Measurements from ENCODE around the gene SFMBT2.
"Not testable (repeated sequence)": the region's sequence is repeated elsewhere in the genome, so short reads cannot be mapped to it uniquely, and the experiment has no call there.

Gene SFMBT2

DNA sequence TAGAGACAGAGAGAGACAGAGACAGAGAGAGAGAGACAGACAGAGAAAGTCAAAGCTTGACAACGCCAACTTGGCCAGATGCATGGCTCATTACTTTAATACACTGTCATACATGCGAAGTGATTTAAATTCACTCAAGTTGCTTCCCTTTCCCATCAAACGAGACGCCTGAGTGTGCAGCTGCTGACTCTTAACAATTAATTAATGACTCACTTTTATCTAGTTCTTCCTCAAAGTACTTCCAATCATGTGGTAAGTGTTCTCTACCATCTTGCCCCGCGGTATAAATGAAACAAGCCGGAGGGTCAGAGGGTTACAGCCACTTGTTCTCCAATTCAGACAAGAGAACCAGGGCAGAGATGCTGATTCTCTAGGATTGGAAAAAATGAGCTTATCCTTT lies 90.8 kb downstream of the SFMBT2 start:
- no peak for DNase-seq (ENCODE audit: low spot score)

DNA sequence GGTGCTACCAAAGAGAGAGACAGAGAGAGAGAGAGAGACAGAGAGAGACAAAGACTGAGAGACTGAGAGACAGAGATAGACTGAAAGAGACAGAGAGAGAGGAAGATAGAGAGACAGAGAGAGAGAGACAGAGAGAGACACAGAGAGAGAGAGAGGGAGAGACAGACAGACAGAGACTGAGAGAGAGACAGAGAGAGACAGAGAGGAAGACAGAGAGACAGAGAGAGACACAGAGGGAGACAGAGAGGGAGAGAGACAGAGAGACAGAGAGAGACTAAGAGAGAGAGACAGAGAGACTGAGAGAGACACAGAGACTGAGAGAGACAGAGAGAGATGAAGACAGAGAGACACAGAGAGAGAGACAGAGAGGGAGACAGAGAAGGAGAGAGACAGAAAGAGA lies 91.2 kb downstream of the SFMBT2 start:
- no peak for DNase-seq (ENCODE audit: low spot score)

DNA sequence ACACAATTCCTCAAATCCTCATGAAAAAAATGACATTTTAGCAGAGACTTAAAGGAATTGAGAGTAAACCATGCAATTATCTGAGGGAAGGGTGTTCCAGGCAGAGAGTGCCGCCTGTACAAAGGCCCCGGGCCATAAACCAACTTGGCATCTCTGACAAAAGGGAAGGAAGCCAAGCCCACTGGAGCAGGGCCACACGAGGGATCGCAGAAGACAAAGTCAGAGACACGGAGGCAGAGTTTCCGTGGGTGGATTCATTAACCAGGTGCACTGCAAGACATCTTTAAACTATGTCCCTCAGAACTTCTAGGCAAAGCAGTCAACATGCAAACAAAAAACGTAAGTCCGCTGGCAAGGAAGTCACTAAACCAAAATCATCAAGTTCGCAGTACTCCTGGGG lies 92.0 kb downstream of the SFMBT2 start:
- peak; percentile 50 for DNase-seq (ENCODE audit: low spot score)

DNA sequence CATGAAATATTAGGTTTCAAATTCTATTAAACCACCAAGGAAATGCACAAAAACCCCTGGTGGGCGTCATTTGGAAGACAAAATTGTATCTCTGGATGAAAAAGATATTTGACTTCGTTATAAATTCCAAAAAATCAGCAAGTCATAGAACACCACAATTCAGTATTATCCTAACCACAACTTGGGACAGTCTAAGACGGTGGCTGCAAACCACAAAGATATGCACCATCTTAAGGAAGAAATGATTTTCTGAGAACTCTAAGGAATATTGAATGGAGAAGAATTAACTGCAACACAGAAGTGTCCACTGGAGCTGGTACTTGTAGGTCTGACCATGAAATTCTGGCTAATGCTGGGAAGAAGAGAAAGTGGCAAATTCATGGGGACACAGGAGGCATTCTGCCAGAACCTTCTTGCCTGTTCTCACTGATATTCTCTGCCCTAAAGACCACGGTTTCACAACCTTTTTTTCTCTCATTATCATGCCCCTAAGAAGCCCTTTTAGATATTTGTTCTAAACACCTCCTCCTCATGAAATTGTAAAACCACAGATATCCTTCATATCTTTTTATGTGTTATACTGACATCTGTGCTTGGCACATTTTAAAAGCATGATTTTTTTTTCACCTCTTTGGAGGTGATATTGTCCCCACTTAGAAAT lies 92.9 kb downstream of the SFMBT2 start:
- no peak for DNase-seq (ENCODE audit: low spot score)

DNA sequence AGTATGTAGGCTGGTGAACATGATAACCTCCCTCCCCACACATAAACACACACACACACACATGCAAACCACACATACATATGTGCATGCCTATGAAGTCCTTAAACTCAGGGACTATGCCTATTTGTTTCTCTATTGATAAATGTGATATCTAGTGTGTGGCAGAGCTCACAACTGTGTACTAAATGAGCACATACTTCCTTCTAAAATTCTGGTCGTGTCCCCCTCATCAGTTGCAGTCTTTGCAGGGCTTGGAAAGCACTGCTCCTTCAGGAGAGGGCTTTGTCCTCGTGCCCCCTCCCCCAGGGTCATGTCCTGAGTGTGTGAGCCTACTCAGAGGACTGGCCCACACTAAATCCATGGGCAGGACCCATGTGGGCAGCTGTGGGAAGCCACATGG lies 94.0 kb downstream of the SFMBT2 start:
- no peak for DNase-seq (ENCODE audit: low spot score)

DNA sequence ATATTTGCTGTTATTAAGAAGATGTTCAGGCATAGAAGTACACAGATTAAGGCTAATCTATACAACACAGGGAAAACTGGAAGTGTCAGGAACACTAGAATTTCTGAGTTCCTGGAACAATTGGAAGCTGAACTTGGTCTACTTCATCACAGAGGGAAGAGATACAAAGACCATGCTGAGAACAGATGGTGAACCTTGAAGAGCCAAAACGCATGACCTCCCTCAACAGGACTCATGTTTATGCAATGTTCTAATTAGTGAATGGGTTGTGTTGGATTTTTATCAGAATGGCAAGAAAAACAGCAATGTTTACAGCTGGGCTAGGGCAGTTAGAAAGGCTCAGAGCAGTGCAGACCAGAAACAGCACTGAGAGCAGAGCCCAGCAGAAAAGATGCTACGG lies 94.9 kb downstream of the SFMBT2 start:
- no peak for DNase-seq (ENCODE audit: low spot score)

DNA sequence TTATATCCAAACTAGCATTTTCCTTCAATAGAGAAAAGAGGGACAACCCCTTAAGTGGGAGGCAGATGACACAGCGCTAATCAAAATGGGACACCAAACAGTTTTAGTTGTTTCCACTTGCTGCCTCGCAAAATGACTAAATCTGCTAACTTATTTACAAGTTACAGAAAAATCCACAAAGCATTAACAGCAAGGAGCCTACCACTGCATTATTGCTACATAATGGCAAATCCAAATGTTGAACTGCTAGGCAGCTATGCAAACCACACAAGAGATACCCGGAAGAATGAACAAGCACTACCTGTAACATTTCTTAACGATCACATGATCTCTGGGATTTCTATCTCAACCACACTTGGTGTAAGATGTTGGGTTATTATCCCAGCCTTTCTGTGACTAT lies 96.7 kb downstream of the SFMBT2 start:
- DNase-seq (ENCODE audit: low spot score), result no peak

DNA sequence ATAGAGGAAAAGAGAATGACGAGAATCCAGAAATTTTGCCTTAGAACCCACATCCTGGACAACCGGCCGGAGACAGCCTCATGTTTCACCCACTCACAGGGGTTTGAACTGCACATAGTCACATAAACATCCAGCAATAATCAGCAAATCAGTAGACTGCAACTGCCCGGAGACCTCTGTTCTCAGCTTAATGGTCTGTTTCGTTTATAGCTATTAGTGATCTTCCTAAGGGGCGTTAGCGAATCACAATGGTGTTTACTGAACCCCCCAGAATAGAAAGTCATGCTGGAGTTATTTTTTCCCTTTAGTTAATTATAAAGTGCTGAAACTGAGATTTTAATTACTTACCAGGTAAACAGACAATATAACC lies 98.4 kb downstream of the SFMBT2 start:
- DNase-seq (ENCODE audit: low spot score), result no peak

DNA sequence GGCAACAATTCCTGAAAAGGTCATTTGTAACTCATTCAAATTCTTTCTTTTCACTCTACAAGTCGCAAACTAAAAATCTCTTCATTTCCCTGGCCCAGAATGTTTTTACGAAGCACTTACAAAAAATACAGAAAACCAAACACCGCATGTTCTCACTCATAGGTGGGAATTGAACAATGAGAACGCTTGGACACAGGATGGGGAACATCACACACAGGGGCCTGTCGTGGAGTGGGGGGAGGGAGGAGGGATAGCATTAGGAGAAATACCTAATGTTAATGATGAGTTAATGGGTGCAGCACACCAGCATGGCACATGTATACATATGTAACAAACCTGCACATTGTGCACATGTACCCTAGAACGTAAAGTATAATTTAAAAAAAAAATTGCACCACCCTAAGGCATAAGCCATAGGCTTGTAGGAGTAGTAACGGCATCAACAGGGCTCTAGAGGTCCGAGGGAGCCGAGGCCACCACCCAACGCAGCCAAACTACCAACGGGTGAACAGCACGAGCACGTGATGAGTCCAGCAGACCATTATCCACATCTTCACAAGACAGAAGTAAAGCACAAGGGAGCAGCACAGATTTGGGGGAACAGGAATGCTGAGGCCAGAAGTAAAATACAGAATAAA lies 98.9 kb downstream of the SFMBT2 start:
- not testable (repeated sequence) for DNase-seq (ENCODE audit: low spot score)

DNA sequence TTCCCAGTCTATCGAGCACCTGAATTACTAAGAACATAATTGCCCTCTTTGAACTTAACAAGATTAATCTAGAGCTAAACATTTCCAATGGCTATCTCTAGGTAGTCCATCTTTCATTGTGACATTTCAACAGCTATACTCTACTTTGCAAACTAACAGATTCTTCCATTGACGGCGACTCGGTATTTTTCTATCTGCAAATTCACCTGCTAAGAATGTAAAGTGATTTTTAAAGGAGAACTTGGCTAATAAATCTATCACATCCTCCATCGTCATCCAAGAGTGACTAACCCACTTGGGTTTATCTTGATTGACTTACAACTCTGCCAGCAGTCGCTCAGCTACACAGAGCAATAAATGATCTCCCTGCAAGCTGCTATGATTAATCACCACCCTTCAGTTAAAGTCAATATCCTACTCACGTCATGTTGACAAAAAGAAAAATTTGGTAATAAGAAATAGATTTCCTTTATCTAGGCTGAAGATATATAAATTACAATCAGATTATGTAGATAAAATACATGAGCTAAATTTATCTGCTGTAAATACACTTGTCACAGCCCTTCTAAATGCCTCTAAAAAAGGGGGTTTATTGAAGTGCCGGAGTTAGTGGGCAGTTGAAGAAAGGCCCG lies 99.5 kb downstream of the SFMBT2 start:
- no peak for DNase-seq (ENCODE audit: low spot score)

DNA sequence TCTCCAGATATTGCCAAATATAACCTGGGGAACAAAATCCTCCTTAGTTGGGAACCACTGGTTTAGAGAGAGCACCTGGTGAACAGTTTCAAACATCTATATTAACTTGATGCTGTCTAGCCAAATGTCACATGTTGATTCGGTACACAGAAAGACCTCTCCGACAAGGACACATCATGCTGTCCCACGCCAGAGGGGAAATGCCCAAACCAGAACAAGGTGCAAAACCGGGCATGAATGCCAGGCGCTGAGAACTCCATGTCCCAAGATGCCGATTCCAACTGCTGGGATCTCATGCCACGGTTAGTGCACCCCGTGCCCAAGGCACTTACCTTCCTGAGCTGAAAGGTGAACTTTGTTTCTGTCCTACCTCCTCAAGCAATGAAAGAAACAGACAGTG lies 100.8 kb downstream of the SFMBT2 start:
- no peak for DNase-seq (ENCODE audit: low spot score)

DNA sequence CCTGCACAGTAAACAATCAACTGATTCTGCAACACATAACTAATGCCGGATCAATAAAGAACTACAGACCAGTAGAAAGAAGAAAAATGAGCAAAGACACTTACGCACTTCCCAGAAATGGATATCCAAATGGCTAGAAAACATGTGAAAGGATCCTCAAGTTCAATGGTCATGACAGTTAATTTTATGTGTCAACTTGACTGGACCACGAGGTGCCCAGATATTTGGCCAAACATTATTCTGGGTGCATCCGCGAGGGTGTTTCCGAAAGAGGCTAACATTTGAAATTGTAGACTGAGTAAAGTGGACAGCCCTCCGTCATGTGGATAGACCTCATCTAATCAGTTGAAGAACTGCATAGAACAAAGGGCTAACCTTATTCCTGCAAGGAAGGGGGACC lies 102.0 kb downstream of the SFMBT2 start:
- no peak for DNase-seq (ENCODE audit: low spot score)

DNA sequence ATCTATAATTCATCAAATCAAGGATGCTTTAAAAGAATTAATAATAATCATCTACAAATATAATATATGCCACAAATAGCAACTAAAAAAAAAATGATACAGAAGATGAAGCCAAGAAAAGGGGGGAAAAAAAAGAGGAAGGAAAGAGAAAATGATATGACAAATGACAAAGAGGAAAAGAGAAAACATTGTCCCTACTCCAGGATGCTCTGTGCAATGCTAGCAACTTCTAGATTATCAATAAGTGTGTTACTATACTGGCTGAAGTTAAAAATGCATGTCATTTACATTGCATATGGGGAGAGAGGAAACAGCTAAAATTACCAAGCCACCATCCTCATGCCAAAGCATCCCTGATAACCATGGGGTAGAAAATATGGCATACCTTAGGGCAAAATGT lies 104.2 kb downstream of the SFMBT2 start:
- no peak for DNase-seq (ENCODE audit: low spot score)

DNA sequence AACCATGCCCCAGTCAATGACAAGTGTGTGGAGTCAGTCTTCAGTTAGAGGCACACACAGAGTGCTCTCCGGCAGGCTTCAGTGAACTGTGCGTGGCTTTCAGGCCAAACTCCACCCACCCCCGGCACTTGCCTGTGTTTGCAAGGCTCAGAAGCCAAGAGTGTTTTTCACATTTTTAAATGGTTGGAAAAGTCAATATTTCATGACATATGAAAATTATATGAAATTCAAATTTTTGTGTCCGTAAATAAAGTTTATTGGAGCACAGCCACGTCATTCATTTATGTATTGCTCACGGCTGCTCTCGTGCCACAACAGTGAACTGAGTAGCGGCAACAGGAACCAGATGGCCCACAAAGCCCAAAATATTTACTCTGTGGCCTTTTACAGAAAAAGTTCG lies 104.7 kb downstream of the SFMBT2 start:
- DNase-seq (ENCODE audit: low spot score), result no peak

DNA sequence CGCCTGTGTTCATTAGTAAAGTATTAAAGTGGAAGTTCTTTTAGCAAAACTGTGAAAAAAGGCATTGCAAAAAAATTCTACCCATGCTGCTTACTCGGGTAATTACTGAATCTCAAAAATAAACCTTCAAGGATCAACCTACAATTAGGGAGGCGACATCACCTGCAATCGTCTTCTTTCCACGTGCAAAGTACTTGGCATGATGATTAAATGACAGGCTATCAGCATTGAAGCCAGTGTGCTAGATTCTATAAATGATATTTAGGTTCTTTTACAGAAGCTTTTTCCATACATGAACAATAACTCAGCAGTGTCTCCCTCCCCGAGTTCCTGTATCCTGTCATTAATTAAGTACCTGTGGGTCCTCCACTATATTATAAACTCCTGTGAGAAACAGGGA lies 105.8 kb downstream of the SFMBT2 start:
- no peak for DNase-seq (ENCODE audit: low spot score)

DNA sequence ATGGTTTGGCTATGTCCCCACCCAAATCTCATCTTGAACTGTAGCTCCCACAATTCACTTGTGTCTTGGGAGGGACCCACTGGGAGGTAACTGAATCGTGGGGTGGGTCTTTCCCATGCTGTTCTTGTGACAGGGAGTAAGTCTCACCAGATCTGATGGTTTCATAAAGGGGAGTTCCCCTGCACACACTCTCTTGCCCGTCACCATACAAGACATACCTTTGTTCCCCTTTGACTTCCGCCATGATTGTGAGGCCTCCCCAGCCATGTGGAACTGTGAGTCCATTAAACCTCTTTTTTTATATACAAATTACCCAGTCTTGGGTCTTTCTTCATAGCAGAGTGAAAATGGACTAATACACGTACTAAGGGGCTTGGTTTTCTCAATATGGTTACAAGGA lies 106.7 kb downstream of the SFMBT2 start:
- no peak for DNase-seq (ENCODE audit: low spot score)

DNA sequence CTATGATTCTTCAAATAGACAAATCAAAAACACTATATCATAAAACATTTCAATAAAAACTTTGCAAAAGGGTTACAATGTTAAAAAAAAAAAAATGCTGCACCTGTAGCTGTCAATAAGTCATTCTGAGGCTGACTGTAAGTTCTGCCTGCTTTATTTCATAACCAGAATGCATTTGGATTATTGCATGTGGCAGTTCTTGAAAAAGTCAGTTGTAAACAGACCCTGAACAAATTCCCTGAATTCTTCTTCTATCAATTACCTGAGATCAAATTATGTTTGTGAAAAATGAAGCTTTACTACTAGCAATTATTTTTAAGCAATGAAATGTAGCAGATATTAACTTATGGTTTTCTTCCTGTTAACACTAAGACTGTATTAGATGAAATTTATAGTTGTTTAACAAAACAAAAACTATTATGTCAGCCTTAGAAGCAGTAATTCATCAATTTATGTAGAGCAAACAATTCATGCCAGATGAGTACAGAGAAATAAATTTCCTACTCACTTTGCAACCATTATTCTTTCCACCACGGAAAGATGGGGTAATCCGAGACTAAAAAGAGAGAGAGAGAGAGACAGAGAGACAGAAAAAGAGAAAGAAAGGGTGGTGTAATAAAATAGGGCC lies 107.8 kb downstream of the SFMBT2 start:
- DNase-seq (ENCODE audit: low spot score), result no peak

DNA sequence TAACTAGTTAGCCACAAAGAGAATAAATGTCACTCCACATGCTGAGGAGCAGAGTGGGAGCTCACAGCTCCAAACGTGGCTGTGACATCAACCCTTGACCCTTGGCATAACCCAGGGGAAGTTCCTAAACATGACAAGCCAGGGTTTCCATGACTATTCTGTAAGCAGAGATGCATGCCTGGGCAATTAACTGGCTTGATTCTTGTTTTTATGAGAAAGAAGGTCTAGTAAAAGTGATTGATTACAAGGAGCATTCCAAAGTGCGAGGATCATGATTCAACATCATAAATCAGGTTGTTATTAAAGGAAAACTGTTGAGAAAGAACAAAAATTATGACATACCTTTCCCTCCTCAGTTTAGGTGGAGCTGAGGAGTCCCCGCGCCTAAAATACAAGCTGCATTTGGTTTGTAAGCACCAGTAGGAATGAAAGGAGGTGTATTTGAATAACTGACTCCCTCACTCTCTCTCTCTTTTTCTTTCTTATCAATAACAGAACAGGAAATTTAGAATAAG lies 108.4 kb downstream of the SFMBT2 start:
- DNase-seq (ENCODE audit: low spot score), result no peak

DNA sequence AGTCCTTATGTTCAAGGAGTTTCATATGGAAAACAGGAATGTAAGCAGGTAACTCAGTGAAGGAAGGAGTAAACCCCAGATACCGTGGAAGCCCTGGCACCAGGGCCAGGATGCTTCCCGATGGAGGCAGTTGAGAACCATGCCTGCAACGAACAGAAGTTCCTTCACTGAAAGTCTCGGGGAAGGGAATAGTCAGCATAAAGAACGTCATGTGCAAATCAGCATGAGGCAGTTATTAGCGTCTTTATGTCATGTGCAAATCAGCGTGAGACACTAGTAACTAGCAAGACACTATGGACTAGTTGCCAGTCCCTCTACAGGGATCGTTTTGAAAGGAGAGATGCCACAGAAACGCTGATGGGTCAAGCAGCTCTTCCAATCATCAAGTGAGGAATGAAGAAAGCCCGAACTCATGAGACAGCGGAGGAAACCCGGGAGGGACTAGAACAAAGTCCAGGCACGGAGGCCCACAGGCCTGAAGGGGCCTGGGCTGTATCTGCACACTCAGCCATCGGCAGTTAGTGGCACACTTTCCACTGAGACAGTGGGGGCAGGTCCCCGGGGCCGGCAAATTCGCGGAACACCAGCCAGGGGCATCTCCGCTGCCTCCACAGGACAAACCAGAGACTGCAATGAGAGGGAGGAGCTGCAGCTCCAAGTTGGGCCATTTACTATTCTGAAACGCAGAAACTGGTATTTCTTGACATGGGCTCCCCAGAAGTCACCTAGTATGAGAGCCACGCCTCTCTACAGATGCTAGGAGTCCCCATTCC lies 109.6 kb downstream of the SFMBT2 start:
- DNase-seq (ENCODE audit: low spot score), result no peak

DNA sequence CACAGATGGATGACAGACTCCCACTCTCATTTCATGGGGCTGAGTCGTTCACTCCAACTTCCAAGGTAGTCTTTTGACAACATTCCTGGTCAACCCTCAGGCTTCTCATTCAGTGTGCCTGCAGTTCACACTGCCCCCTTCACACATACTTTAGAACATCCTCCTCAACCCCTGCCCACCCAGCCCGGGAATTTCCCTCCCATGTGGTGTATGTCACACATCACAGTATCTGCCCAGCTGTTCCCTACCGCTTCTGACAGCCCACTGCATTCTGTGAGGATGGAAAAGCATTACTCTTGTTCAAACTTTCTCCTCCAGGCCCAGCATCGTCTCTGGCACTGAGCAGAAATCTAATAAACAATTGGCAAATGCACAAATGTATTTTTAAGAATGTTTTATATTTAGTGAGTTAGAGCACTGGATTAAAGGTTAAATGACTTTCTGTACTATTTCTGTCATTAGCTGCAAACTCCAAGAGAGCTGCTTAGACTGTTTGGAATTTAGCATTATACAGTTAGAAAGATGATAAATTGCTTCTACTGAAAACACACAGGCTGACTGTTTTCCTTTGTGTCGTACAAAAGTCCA lies 110.4 kb downstream of the SFMBT2 start:
- DNase-seq (ENCODE audit: low spot score), result no peak

DNA sequence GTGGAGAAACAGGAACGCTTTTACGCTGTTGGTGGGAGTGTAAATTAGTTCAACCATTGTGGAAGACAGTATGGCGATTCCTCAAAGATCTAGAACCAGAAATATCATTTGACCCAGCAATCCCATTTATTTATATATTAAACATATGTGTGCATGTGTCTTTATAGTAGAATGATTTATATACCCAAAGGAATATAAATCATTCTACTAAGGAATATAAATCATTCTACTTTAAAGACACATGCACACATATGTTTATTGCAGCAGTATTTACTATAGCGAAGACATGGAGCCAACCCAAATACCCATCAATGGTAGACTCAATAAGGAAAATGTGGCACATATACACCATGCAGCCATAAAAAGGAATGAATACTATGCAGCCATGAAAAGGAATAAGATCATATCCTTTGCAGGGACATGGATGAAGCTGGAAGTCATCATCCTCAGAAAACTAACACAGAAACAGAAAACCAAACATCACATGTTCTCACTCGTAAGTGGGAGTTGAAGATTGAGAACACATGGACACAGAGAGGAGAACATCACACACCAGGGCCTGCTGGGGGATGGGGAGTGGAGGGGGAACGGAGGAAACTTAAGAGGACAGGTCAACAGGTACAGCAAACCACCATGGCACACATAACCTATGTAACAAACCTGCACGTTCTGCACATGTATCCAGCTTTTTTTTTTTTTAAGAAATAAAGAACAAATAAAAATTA lies 111.1 kb downstream of the SFMBT2 start:
- not testable (repeated sequence) for DNase-seq (ENCODE audit: low spot score)

Measured in globus pallidus (tissue), 1 donor.